Spinal cord (tissue), 10 donors: ENCODE measurements around the gene BMAL1. TPM values are rescaled to one million over a fixed set of nuclear protein-coding genes. Genes with fewer than 3 reads are reported as not detected.

Experiments used
- DNase-seq, 6 donors: peaks; one replicate each; pipeline versions ENCODE4 v3.0.0 to v3.0.0-alpha.2; 2013 to 2015; ENCODE audit warnings: low spot score in 6 of 6, low read depth in 4 of 6
- H3K27ac ChIP-seq: one replicate; pipeline ENCODE4 v1.5.1; 2013; ENCODE audit warnings: low read depth, low read length, control low read depth
- H3K27me3 ChIP-seq: one replicate; pipeline ENCODE4 v1.6.1; 2013; ENCODE audit warnings: low read length; ENCODE audit not compliant: control insufficient read depth, insufficient read depth
- H3K36me3 ChIP-seq: one replicate; pipeline ENCODE4 v1.6.1; 2013; ENCODE audit warnings: low read length; ENCODE audit not compliant: control insufficient read depth, insufficient read depth
- H3K4me1 ChIP-seq: one replicate; pipeline ENCODE4 v1.6.1; 2013; ENCODE audit warnings: low read length; ENCODE audit not compliant: control insufficient read depth, insufficient read depth
- H3K4me3 ChIP-seq: one replicate; pipeline ENCODE4 v1.5.1; 2013; ENCODE audit warnings: low read depth, low read length, control low read depth
- H3K9me3 ChIP-seq: one replicate; pipeline ENCODE4 v1.6.1; 2013; ENCODE audit warnings: low read length; ENCODE audit not compliant: control insufficient read depth, insufficient read depth
- WGBS: methylation state at CpG from one replicate; pipeline ENCODE4 v1.1.5; 2013; ENCODE audit warnings: missing lambda C conversion rate; ENCODE audit not compliant: insufficient coverage; 5-methylcytosine and 5-hydroxymethylcytosine counted together
- long read RNA-seq, 4 donors: transcript quantifications; one replicate each; lab custom pipeline, GENCODE V29; 2026
- polyA plus RNA-seq, 2 donors: library from polyadenylated mRNA; unstranded; fragments of 120-200 nt; gene quantifications; one replicate each; pipeline ENCODE4 v1.2.1, GENCODE V29; 2013; ENCODE audit not compliant: insufficient read length in 2 of 2
- total RNA-seq, 2 donors: library from RNA; depleted of rRNA in 1 of 2; stranded (reverse); fragments of 120-200 nt in 1 of 2; fragments of >200 nt in 1 of 2; gene quantifications; one replicate each; pipeline versions ENCODE4 v1.2.3 to v1.2.4, GENCODE V29; 2013 to 2014
- donor health status: healthy.

BMAL1 gene
- total RNA-seq (10 to 100 TPM; 21.0 to 26.1 TPM), polyA plus RNA-seq (10 to 100 TPM; 25.3 to 29.8 TPM)
- long read RNA-seq, donor 1, partial matches to known transcripts = 8 of 8 reads
- long read RNA-seq, donor 1, other reads (novel, unspliced or antisense) = 0 of 8 reads
- long read RNA-seq, donor 2 = 0 reads
- long read RNA-seq, donor 3 = 0 reads
- long read RNA-seq, donor 4 = 0 reads

- H3K4me3 ChIP-seq = peak within 1 kb of the TSS; percentile 83
- H3K4me1 ChIP-seq = peaks cover 17% of the 10 kb centered on the region
- WGBS = under 1% methylated on average over 94 of the region's 95 CpGs
- peak in 2 of 6 donors; percentile 41 to 64 for DNase-seq
- H3K27me3 ChIP-seq = peaks cover 43% of the 10 kb centered on the region
- no peaks in the 10 kb centered on the region for H3K36me3 ChIP-seq
- H3K27ac ChIP-seq = peak within 1 kb of the TSS; percentile 93
- H3K9me3 ChIP-seq = no peaks in the 10 kb centered on the region
These were observed at the start of gene BMAL1 for GRCh38 chr11:13277768-13278608. Gene BMAL1 (plus strand): TSS chr11:13277790. CDS start chr11:13354309, 76,519 bp downstream.

- Histone ChIP-seq H3K9me3 (no peaks in the 10 kb centered on the region), H3K36me3 (no peaks in the 10 kb centered on the region), H3K4me3 (no peak overlapping the region), H3K4me1 (peaks cover 3% of the 10 kb centered on the region), H3K27ac (no peak overlapping the region), H3K27me3 (peaks cover 2% of the 10 kb centered on the region)
- DNase-seq = no peak
- WGBS = no CpG with 5 or more reads among the region's 4 CpGs
These were observed 49.0 kb upstream of the BMAL1 start for GRCh38 chr11:13228572-13228971.

- Histone ChIP-seq H3K4me3 (no peak overlapping the region), H3K4me1 (peaks cover 3% of the 10 kb centered on the region), H3K36me3 (no peaks in the 10 kb centered on the region), H3K27me3 (peaks cover 2% of the 10 kb centered on the region), H3K27ac (no peak overlapping the region), H3K9me3 (no peaks in the 10 kb centered on the region)
- DNase-seq = no peak
- WGBS = 48% methylated on average over 4 of the region's 4 CpGs
These were observed 48.5 kb upstream of the BMAL1 start for GRCh38 chr11:13229136-13229535.

- 33% methylated on average over 1 of the region's 2 CpGs for WGBS
- peak in 2 of 6 donors; percentile 78 to 91 for DNase-seq
- no peak overlapping the region for H3K4me3 ChIP-seq
These were observed 47.8 kb upstream of the BMAL1 start for GRCh38 chr11:13229711-13230318.

GRCh38 chr11:13233173-13233745 is 44.3 kb upstream of the BMAL1 start:
- H3K27ac ChIP-seq = no peak overlapping the region
- H3K36me3 ChIP-seq = no peaks in the 10 kb centered on the region
- DNase-seq = peak in 1 of 6 donors; percentile 70
- peaks cover 4% of the 10 kb centered on the region for H3K4me1 ChIP-seq
- no CpG with 5 or more reads among the region's 1 CpG for WGBS
- no peaks in the 10 kb centered on the region for H3K9me3 ChIP-seq
- H3K27me3 ChIP-seq = no peaks in the 10 kb centered on the region
- no peak overlapping the region for H3K4me3 ChIP-seq

More at GRCh38 chr11:13229711-13230318, 47.8 kb upstream of the BMAL1 start:
- H3K9me3 ChIP-seq = no peaks in the 10 kb centered on the region
- peaks cover 2% of the 10 kb centered on the region for H3K27me3 ChIP-seq
- no peak overlapping the region for H3K27ac ChIP-seq
- peaks cover 3% of the 10 kb centered on the region for H3K4me1 ChIP-seq
- H3K36me3 ChIP-seq = no peaks in the 10 kb centered on the region

DNA sequence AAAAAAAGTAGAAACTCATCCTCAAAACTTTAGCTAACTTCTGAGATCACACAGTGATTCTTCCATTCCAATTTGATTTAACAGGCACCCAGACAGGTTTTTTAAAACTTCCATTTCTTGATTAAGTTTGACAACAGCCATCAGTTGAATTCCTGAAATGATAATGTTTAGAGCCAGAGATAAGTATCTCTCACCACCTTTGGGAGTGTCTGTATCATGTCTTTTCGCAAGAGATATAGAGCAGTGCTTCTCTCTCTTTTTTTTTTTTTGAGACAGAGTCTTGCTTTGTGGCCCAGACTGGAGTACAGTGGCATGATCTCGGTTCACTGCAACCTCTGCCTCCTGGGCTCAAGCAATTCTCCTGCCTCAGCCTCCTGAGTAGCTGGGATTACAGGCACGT is 41.7 kb upstream of the BMAL1 start:
- H3K9me3 ChIP-seq = no peaks in the 10 kb centered on the region
- no peak overlapping the region for H3K27ac ChIP-seq
- no peak for DNase-seq
- WGBS = 100% methylated on average over 1 of the region's 3 CpGs
- peaks cover 3% of the 10 kb centered on the region for H3K4me1 ChIP-seq
- no peaks in the 10 kb centered on the region for H3K27me3 ChIP-seq
- no peaks in the 10 kb centered on the region for H3K36me3 ChIP-seq
- H3K4me3 ChIP-seq = no peak overlapping the region

DNA sequence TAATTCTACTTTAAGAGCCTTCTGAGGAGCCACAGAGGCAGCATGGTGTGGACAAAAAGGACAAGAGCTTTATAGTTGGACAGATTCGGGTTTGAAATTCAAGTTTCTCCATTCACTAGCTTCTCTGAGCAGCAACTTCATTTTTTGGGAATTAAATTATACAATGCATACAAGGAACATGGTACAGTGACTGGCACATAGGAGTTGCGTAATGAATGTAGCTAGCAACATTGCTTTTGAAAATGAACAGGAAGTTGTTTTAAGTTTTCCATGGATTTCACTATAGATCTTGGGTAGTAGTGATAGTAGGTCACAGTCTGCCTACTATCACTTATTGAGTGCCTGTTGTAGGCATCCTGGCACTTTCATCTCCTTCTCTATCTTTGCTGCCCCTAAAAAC is 41.0 kb upstream of the BMAL1 start:
- no peak for DNase-seq
- Histone ChIP-seq H3K9me3 (no peaks in the 10 kb centered on the region), H3K4me3 (no peak overlapping the region), H3K36me3 (no peaks in the 10 kb centered on the region), H3K4me1 (peaks cover 3% of the 10 kb centered on the region), H3K27ac (no peak overlapping the region), H3K27me3 (no peaks in the 10 kb centered on the region)
- 100% methylated on average over 1 of the region's 2 CpGs for WGBS

DNA sequence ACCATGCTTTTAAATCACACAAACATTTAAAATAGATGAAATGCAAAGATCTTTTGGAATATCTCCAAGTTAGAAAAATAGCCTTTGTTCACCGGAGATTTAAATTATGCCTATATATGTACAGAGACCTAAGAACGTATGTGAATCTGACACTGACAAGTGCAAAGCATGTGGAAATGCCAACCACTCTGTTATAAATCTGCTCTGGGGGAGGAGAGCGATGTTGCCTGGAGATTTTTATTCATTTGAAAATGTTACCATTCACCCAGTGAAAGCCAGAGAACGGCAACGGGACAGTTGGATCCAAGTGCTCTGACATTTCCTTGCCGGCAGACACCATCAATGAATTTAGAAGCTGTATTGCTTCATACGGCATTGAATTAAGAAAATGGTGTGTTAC is 39.8 kb upstream of the BMAL1 start:
- H3K4me3 ChIP-seq = no peak overlapping the region
- peak in 2 of 6 donors; percentile 33 to 41 for DNase-seq
- 45% methylated on average over 6 of the region's 7 CpGs for WGBS
- H3K27me3 ChIP-seq = no peaks in the 10 kb centered on the region
- H3K9me3 ChIP-seq = no peaks in the 10 kb centered on the region
- no peak overlapping the region for H3K27ac ChIP-seq
- peaks cover 3% of the 10 kb centered on the region for H3K4me1 ChIP-seq
- no peaks in the 10 kb centered on the region for H3K36me3 ChIP-seq

GRCh38 chr11:13238879-13239514 is 38.6 kb upstream of the BMAL1 start:
- no peak overlapping the region for H3K27ac ChIP-seq
- H3K9me3 ChIP-seq = no peaks in the 10 kb centered on the region
- 90% methylated on average over 1 of the region's 4 CpGs for WGBS
- peak in 1 of 6 donors; percentile 34 for DNase-seq
- H3K4me3 ChIP-seq = no peak overlapping the region
- no peaks in the 10 kb centered on the region for H3K27me3 ChIP-seq
- H3K4me1 ChIP-seq = peaks cover 3% of the 10 kb centered on the region
- H3K36me3 ChIP-seq = no peaks in the 10 kb centered on the region
